Hepatocyte (in vitro differentiated cells): ENCODE results near the gene FBXL20. TPM values are rescaled to one million over a fixed set of nuclear protein-coding genes. Genes with fewer than 3 reads are reported as not detected.
"Not testable (repeated sequence)": the region's sequence is repeated elsewhere in the genome, so short reads cannot be mapped to it uniquely, and the experiment has no call there.

Experiments
- DNase-seq: peaks from one replicate; pipeline ENCODE4 v3.0.0-alpha.2; 2016; ENCODE audit warnings: low spot score
- H2AFZ ChIP-seq: fragments of 200-600 bp; sonication (generic); 2 replicates; pipeline ENCODE4 v1.6.0; 2016; ENCODE audit warnings: antibody characterized with exemption, mild to moderate bottlenecking
- H3K27ac ChIP-seq: fragments of 200-600 bp; sonication (generic); 2 replicates; pipeline ENCODE4 v1.5.1; 2016; ENCODE audit warnings: mild to moderate bottlenecking
- H3K27me3 ChIP-seq: fragments of 200-600 bp; sonication (generic); 2 replicates; pipeline ENCODE4 v1.6.1; 2016
- H3K36me3 ChIP-seq: fragments of 200-600 bp; sonication (generic); replicated peaks from 2 replicates; pipeline ENCODE4 v1.5.1; 2016; ENCODE audit warnings: low read depth; ENCODE audit not compliant: insufficient read depth
- H3K4me1 ChIP-seq: fragments of 200-600 bp; sonication (generic); 2 replicates; pipeline ENCODE4 v1.5.1; 2016; ENCODE audit warnings: mild to moderate bottlenecking, moderate library complexity; ENCODE audit not compliant: insufficient read depth
- H3K4me2 ChIP-seq: fragments of 200-600 bp; sonication (generic); 2 replicates; pipeline ENCODE4 v1.6.0; 2016
- H3K4me3 ChIP-seq: fragments of 200-600 bp; sonication (generic); 2 replicates; pipeline ENCODE4 v1.5.1; 2016; ENCODE audit warnings: mild to moderate bottlenecking
- H3K79me2 ChIP-seq: fragments of 200-600 bp; sonication (generic); 2 replicates; pipeline ENCODE4 v1.6.0; 2017; ENCODE audit warnings: mild to moderate bottlenecking
- H3K9me2 ChIP-seq: fragments of 200-600 bp; sonication (generic); replicated peaks from 2 replicates; pipeline ENCODE4 v1.6.0; 2017; ENCODE audit warnings: mild to moderate bottlenecking; ENCODE audit not compliant: insufficient read depth
- H3K9me3 ChIP-seq: fragments of 200-600 bp; sonication (generic); 2 replicates; pipeline ENCODE4 v1.5.1; 2016; ENCODE audit warnings: low read depth, mild to moderate bottlenecking
- H4K20me1 ChIP-seq: fragments of 200-600 bp; sonication (generic); 2 replicates; pipeline ENCODE4 v1.6.0; 2016; ENCODE audit warnings: mild to moderate bottlenecking; ENCODE audit not compliant: insufficient read depth, poor library complexity, severe bottlenecking
- CTCF ChIP-seq: fragments of 200-600 bp; sonication (generic); IDR thresholded peaks from 2 replicates; pipeline ENCODE4 v1.5.1; 2016; ENCODE audit warnings: antibody characterized with exemption, mild to moderate bottlenecking; ENCODE audit not compliant: poor library complexity
- EZH2 ChIP-seq: fragments of 200-600 bp; sonication (generic); IDR thresholded peaks from 2 replicates; pipeline ENCODE4 v1.6.1; 2016; ENCODE audit warnings: antibody characterized with exemption, mild to moderate bottlenecking, borderline replicate concordance
- EZH2phosphoT487 ChIP-seq: fragments of 200-600 bp; sonication (generic); IDR thresholded peaks from one replicate; pipeline ENCODE4 v1.6.1; 2018; ENCODE audit warnings: antibody characterized with exemption, mild to moderate bottlenecking, low read depth, moderate library complexity; ENCODE audit not compliant: unreplicated experiment, severe bottlenecking
- WGBS: methylation state at CpG from one replicate; pipeline ENCODE4 v1.1.6; 2016; ENCODE audit warnings: low lambda C conversion rate; ENCODE audit errors: missing lambda C conversion rate; 5-methylcytosine and 5-hydroxymethylcytosine counted together
- polyA plus RNA-seq: library from polyadenylated mRNA; unstranded; fragments of >200 nt; fragmentation: Nextera tagmentation; extraction: Ambion mirVana; gene quantifications from 2 replicates; pipeline ENCODE4 v1.2.1, GENCODE V29; 2016
- total RNA-seq: library from RNA; depleted of rRNA; stranded (reverse); fragments of >200 nt; gene quantifications from 2 replicates; pipeline ENCODE4 v1.2.3, GENCODE V29; 2014

FBXL20 gene
- total and polyA plus RNA-seq, 2 experiments from 2014 or later = 8.0 to 11.6 TPM

- Histone ChIP-seq H3K27me3 (no peaks in the 10 kb centered on the region), H3K79me2 (no peaks in the 10 kb centered on the region), H3K4me2 (no peak overlapping the region), H3K36me3 (no peaks in the 10 kb centered on the region), H2AFZ (no peak overlapping the region), H3K27ac (peak overlapping the region; percentile 56), H3K4me1 (peaks cover 17% of the 10 kb centered on the region), H4K20me1 (no peaks in the 10 kb centered on the region), H3K4me3 (no peak overlapping the region), H3K9me2 (no peaks in the 10 kb centered on the region), H3K9me3 (no peaks in the 10 kb centered on the region)
- WGBS = 52% methylated on average over 1 of the region's 1 CpG
- TF ChIP-seq EZH2 (no peak), EZH2phosphoT487 (no peak), CTCF (no peak)
- DNase-seq = no peak
Measured at GRCh38 chr17:39281806-39282205, 119.6 kb downstream of the FBXL20 start.

DNA sequence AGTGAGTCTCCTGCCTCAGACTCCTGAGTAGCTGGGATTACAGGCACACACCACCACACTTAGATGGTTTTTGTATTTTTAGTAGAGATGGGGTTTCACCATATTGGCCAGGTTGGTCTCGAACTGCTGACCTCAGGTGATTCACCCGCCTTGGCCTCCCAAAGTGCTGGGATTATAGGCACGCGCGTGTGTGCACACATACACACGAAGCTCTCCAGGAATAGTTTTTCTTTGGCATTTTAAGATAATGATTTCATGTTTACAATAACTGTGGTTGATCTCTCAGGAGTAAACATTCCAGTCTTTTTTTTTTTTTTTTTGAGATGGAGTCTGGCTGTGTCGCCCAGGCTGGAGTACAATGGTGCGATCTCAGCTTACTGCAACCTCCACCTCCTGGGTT is 123.2 kb downstream of the FBXL20 start:
- not testable (repeated sequence) for H3K79me2 ChIP-seq, H2AFZ ChIP-seq, H3K36me3 ChIP-seq, H3K27me3 ChIP-seq, DNase-seq, H3K4me2 ChIP-seq, H3K9me3 ChIP-seq, H4K20me1 ChIP-seq, H3K27ac ChIP-seq, H3K9me2 ChIP-seq, H3K4me3 ChIP-seq
- 98% methylated on average over 8 of the region's 8 CpGs for WGBS
- peaks cover 17% of the 10 kb centered on the region for H3K4me1 ChIP-seq

GRCh38 chr17:39277110-39277509 is 124.3 kb downstream of the FBXL20 start:
- H2AFZ ChIP-seq = no peak overlapping the region
- H3K9me2 ChIP-seq = no peaks in the 10 kb centered on the region
- no peaks in the 10 kb centered on the region for H3K79me2 ChIP-seq
- 79% methylated on average over 6 of the region's 6 CpGs for WGBS
- no peak for DNase-seq
- H3K27me3 ChIP-seq = no peaks in the 10 kb centered on the region
- no peak overlapping the region for H3K4me3 ChIP-seq
- no peaks in the 10 kb centered on the region for H4K20me1 ChIP-seq
- H3K27ac ChIP-seq = no peak overlapping the region
- TF ChIP-seq EZH2phosphoT487 (no peak), CTCF (no peak)
- no peak overlapping the region for H3K4me2 ChIP-seq
- H3K4me1 ChIP-seq = peaks cover 12% of the 10 kb centered on the region
- no peaks in the 10 kb centered on the region for H3K9me3 ChIP-seq
- H3K36me3 ChIP-seq = no peaks in the 10 kb centered on the region

DNA sequence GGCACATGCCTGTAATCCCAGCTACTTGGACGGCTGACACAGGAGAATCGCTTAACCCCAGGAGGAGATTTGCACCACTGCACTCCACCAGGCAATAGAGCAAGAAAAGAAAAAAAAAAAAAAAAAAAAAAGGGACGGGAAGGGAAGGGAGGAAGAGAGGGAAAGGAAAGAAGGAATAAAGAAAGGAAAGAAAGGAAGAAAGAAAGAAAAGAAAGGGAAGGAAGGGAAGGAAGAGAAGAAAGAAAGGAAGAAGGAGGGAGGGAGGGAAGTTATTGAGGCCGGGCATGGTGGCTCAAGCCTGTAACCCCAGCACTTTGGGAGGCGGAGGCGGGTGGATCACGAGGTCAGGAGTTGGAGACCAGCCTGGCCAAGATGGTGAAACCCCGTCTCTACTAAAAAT is 125.3 kb downstream of the FBXL20 start:
- H2AFZ ChIP-seq = no peak overlapping the region
- H3K4me3 ChIP-seq = no peak overlapping the region
- H3K4me1 ChIP-seq = peaks cover 3% of the 10 kb centered on the region
- H3K9me2 ChIP-seq = no peaks in the 10 kb centered on the region
- 97% methylated on average over 7 of the region's 8 CpGs for WGBS
- no peak for DNase-seq
- H4K20me1 ChIP-seq = no peaks in the 10 kb centered on the region
- TF ChIP-seq EZH2 = no peak
- TF ChIP-seq EZH2phosphoT487 = no peak
- TF ChIP-seq CTCF = no peak
- no peak overlapping the region for H3K27ac ChIP-seq
- H3K27me3 ChIP-seq = no peaks in the 10 kb centered on the region
- no peaks in the 10 kb centered on the region for H3K9me3 ChIP-seq
- H3K4me2 ChIP-seq = no peak overlapping the region
- H3K79me2 ChIP-seq = no peaks in the 10 kb centered on the region
- H3K36me3 ChIP-seq = no peaks in the 10 kb centered on the region
